GM12872 (cell line): ENCODE data around the gene ADPRHL1.

Experiments
- CTCF ChIP-seq: IDR thresholded peaks from 3 replicates; pipeline ENCODE4 v1.5.1; 2011; ENCODE audit warnings: low read depth, mild to moderate bottlenecking, low read length, moderate library complexity; ENCODE audit not compliant: insufficient read depth

Gene ADPRHL1

GRCh38 chr13:113460064-113460555, 6.8 kb upstream of the ADPRHL1 start:
- TF ChIP-seq CTCF: no peak

- TF ChIP-seq CTCF: peak; percentile 37
Observed at GRCh38 chr13:113458253-113459065, 5.2 kb upstream of the ADPRHL1 start.

- TF ChIP-seq CTCF: no peak
Observed at GRCh38 chr13:113457510-113457909, 4.2 kb upstream of the ADPRHL1 start.

GRCh38 chr13:113456116-113456702, 2.9 kb upstream of the ADPRHL1 start:
- no peak for TF ChIP-seq CTCF

- TF ChIP-seq CTCF: no peak
Observed at GRCh38 chr13:113455384-113455783, 2.1 kb upstream of the ADPRHL1 start.

- TF ChIP-seq CTCF: no peak
Observed at GRCh38 chr13:113454936-113455335, 1.6 kb upstream of the ADPRHL1 start.

GRCh38 chr13:113452466-113452865, 822 bp downstream of the ADPRHL1 start:
- TF ChIP-seq CTCF: no peak
